Type B pancreatic cell (in vitro differentiated cells): ENCODE results near the gene OR9I1. TPM values are rescaled to one million over a fixed set of nuclear protein-coding genes. Genes with fewer than 3 reads are reported as not detected.

Experiments used
- DNase-seq: peaks from one replicate; pipeline ENCODE4 v3.0.0; 2021; ENCODE audit warnings: mixed read lengths; ENCODE audit not compliant: unreplicated experiment; ENCODE audit errors: extremely low spot score
- H3K27ac Mint-ChIP-seq: 2 replicates; pipeline ENCODE4 v1.8.0; 2021; ENCODE audit warnings: mild to moderate bottlenecking, mixed read lengths
- H3K27me3 Mint-ChIP-seq: 2 replicates; pipeline ENCODE4 v1.8.0; 2021; ENCODE audit warnings: mixed read lengths
- H3K36me3 Mint-ChIP-seq: 2 replicates; pipeline ENCODE4 v1.8.0; 2021; ENCODE audit warnings: mixed read lengths
- H3K4me1 Mint-ChIP-seq: one replicate; pipeline ENCODE4 v1.8.0; 2021; ENCODE audit warnings: mixed read lengths; ENCODE audit not compliant: unreplicated experiment
- H3K4me3 Mint-ChIP-seq: 2 replicates; pipeline ENCODE4 v1.8.0; 2021; ENCODE audit warnings: mild to moderate bottlenecking, mixed read lengths
- H3K9me3 Mint-ChIP-seq: 2 replicates; pipeline ENCODE4 v1.8.0; 2021; ENCODE audit warnings: mixed read lengths
- CTCF ChIP-seq: fragments of 200-600 bp; sonication (generic); conservative IDR thresholded peaks from 2 replicates; pipeline ENCODE4 v1.5.0; 2021; ENCODE audit warnings: antibody characterized with exemption, mild to moderate bottlenecking
- long read RNA-seq: library from polyadenylated mRNA; unstranded; transcript quantifications from one replicate; pipeline ENCODE4 v2.0.0, GENCODE V29; 2020
- total RNA-seq: library from RNA; stranded (reverse); gene quantifications from 2 replicates; pipeline ENCODE4 v1.2.1, GENCODE V29; 2021; ENCODE audit warnings: low replicate concordance

OR9I1 gene, protein sequence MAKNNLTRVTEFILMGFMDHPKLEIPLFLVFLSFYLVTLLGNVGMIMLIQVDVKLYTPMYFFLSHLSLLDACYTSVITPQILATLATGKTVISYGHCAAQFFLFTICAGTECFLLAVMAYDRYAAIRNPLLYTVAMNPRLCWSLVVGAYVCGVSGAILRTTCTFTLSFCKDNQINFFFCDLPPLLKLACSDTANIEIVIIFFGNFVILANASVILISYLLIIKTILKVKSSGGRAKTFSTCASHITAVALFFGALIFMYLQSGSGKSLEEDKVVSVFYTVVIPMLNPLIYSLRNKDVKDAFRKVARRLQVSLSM
- not detected in 2 replicates for total RNA-seq
- long read RNA-seq: 0 reads

- no peaks in the 10 kb centered on the region for H3K36me3 Mint-ChIP-seq
- H3K27me3 Mint-ChIP-seq: no peaks in the 10 kb centered on the region
- DNase-seq: no peak
- TF ChIP-seq CTCF: no peak
- no peak within 1 kb of the TSS for H3K27ac Mint-ChIP-seq
- no peaks in the 10 kb centered on the region for H3K9me3 Mint-ChIP-seq
- no peak within 1 kb of the TSS for H3K4me3 Mint-ChIP-seq
- no peaks in the 10 kb centered on the region for H3K4me1 Mint-ChIP-seq
Measured at GRCh38 chr11:58125469-58125868, at the start of gene OR9I1. Gene OR9I1, minus strand, starts transcription at chr11:58125530. Its CDS starts 6,086 bp downstream, at chr11:58119444.

GRCh38 chr11:58165504-58166106 lies 40.3 kb upstream of the OR9I1 start:
- H3K27ac Mint-ChIP-seq: no peak overlapping the region
- no peak overlapping the region for H3K4me3 Mint-ChIP-seq
- TF ChIP-seq CTCF: no peak
- no peaks in the 10 kb centered on the region for H3K27me3 Mint-ChIP-seq
- no peaks in the 10 kb centered on the region for H3K36me3 Mint-ChIP-seq
- H3K9me3 Mint-ChIP-seq: no peaks in the 10 kb centered on the region
- DNase-seq: no peak
- no peaks in the 10 kb centered on the region for H3K4me1 Mint-ChIP-seq

DNA sequence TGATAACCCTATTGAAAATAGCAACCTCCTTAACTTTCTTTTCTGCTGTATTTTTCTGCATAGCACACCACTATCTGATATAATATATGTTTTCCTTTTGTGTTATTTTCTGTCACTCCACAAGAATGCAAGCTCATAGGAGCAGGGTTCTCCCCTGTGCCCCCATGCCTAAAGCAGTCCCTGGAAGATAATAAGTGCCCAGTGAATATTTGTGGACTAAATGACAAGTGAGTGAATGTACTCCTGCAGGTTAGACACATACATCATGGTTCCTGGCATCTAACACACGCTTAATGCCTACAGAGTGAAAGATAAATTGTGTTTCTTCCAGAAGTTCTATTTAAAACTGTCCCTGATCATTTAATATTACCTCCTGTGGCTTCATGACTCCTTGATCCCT lies 39.7 kb upstream of the OR9I1 start:
- H3K9me3 Mint-ChIP-seq: no peaks in the 10 kb centered on the region
- no peaks in the 10 kb centered on the region for H3K27me3 Mint-ChIP-seq
- no peak for DNase-seq
- H3K4me3 Mint-ChIP-seq: no peak overlapping the region
- H3K4me1 Mint-ChIP-seq: no peaks in the 10 kb centered on the region
- H3K36me3 Mint-ChIP-seq: no peaks in the 10 kb centered on the region
- TF ChIP-seq CTCF: no peak
- H3K27ac Mint-ChIP-seq: no peak overlapping the region

- Mint-ChIP-seq H3K9me3 (peaks cover 3% of the 10 kb centered on the region), H3K27me3 (peaks cover 2% of the 10 kb centered on the region), H3K4me1 (no peaks in the 10 kb centered on the region), H3K4me3 (no peak overlapping the region), H3K27ac (no peak overlapping the region), H3K36me3 (no peaks in the 10 kb centered on the region)
- no peak for DNase-seq
- TF ChIP-seq CTCF: no peak
Measured at GRCh38 chr11:58164389-58164788, 39.1 kb upstream of the OR9I1 start.

GRCh38 chr11:58152781-58153180 lies 27.5 kb upstream of the OR9I1 start:
- H3K9me3 Mint-ChIP-seq: no peaks in the 10 kb centered on the region
- H3K4me1 Mint-ChIP-seq: no peaks in the 10 kb centered on the region
- H3K36me3 Mint-ChIP-seq: no peaks in the 10 kb centered on the region
- H3K27me3 Mint-ChIP-seq: peaks cover 13% of the 10 kb centered on the region
- DNase-seq: no peak
- no peak overlapping the region for H3K4me3 Mint-ChIP-seq
- TF ChIP-seq CTCF: no peak
- H3K27ac Mint-ChIP-seq: no peak overlapping the region
